Glutamatergic neuron (in vitro differentiated cells): ENCODE measurements around the gene GAB3. TPM values are rescaled to one million over a fixed set of nuclear protein-coding genes. Genes with fewer than 3 reads are reported as not detected.
"Not testable (repeated sequence)": the region's sequence is repeated elsewhere in the genome, so short reads cannot be mapped to it uniquely, and the experiment has no call there.

ENCODE experiments used
- DNase-seq: peaks from one replicate; pipeline ENCODE4 v3.0.0; 2022
- H3K27ac Mint-ChIP-seq: one replicate; pipeline ENCODE4 v1.8.0; 2020; ENCODE audit warnings: mild to moderate bottlenecking, mixed read lengths, inconsistent platforms; ENCODE audit not compliant: unreplicated experiment
- H3K27me3 Mint-ChIP-seq: one replicate; pipeline ENCODE4 v1.8.0; 2020; ENCODE audit warnings: mild to moderate bottlenecking, moderate library complexity, mixed read lengths, inconsistent platforms; ENCODE audit not compliant: unreplicated experiment
- H3K36me3 Mint-ChIP-seq: one replicate; pipeline ENCODE4 v1.8.0; 2020; ENCODE audit warnings: mild to moderate bottlenecking, mixed read lengths, inconsistent platforms; ENCODE audit not compliant: unreplicated experiment
- H3K4me1 Mint-ChIP-seq: one replicate; pipeline ENCODE4 v1.8.0; 2020; ENCODE audit warnings: mild to moderate bottlenecking, low read depth, mixed read lengths, inconsistent platforms; ENCODE audit not compliant: unreplicated experiment
- H3K4me3 Mint-ChIP-seq: one replicate; pipeline ENCODE4 v1.8.0; 2020; ENCODE audit warnings: mild to moderate bottlenecking, mixed read lengths, inconsistent platforms; ENCODE audit not compliant: unreplicated experiment
- H3K9me3 Mint-ChIP-seq: one replicate; pipeline ENCODE4 v1.8.0; 2020; ENCODE audit warnings: mild to moderate bottlenecking, moderate library complexity, mixed read lengths, inconsistent platforms; ENCODE audit not compliant: unreplicated experiment
- total RNA-seq: library from RNA; stranded (reverse); fragmentation: NEBNext Ultra II Directional; extraction: Animal tissue kit (Norgen Biotek cat#: 25700); gene quantifications from one replicate; pipeline ENCODE4 v1.2.1, GENCODE V29; 2021; ENCODE audit not compliant: unreplicated experiment
- TF ChIP-seq, protein P1 (sequence below): fragments of 200-600 bp; sonication (generic); IDR thresholded peaks from one replicate; pipeline ENCODE4 v1.5.0; 2021; ENCODE audit not compliant: partially characterized antibody, unreplicated experiment

GAB3 gene
- total RNA-seq, 1 donor from 2014 or later: 9.6 TPM

DNA sequence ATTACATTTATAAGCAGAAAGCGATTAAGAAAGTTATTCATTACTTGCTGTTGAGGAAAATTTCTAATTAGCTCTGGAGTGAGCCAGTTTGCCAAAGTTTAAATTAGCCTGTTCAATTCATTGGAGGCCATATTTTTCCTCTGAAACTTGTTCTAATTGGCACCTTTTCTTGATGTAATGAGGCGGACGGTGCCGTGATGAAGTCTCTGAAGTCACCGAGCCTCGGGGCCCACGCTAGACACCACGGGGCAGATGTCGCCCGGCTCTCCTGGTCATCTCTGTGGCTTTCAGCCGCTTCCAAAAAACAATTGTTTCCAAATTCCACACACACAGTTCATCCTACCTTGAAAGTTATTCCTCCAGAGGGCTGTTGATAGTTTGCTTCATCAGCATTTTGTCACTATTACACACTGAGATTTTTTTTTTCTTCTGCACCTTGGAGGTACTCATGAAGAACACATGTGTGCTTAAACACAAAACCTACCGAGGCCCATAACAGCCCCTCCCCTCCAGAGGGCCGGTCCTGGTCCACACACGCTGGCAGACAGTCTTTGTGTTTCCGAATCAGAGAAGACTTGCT is 93.6 kb downstream of the GAB3 start:
- H3K27ac Mint-ChIP-seq: no peak overlapping the region
- H3K4me1 Mint-ChIP-seq: no peaks in the 10 kb centered on the region
- peaks cover 3% of the 10 kb centered on the region for H3K9me3 Mint-ChIP-seq
- no peak overlapping the region for H3K4me3 Mint-ChIP-seq
- TF ChIP-seq, protein P1, sequence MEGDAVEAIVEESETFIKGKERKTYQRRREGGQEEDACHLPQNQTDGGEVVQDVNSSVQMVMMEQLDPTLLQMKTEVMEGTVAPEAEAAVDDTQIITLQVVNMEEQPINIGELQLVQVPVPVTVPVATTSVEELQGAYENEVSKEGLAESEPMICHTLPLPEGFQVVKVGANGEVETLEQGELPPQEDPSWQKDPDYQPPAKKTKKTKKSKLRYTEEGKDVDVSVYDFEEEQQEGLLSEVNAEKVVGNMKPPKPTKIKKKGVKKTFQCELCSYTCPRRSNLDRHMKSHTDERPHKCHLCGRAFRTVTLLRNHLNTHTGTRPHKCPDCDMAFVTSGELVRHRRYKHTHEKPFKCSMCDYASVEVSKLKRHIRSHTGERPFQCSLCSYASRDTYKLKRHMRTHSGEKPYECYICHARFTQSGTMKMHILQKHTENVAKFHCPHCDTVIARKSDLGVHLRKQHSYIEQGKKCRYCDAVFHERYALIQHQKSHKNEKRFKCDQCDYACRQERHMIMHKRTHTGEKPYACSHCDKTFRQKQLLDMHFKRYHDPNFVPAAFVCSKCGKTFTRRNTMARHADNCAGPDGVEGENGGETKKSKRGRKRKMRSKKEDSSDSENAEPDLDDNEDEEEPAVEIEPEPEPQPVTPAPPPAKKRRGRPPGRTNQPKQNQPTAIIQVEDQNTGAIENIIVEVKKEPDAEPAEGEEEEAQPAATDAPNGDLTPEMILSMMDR: no peak
- H3K36me3 Mint-ChIP-seq: peaks cover 5% of the 10 kb centered on the region
- DNase-seq: no peak
- peaks cover 2% of the 10 kb centered on the region for H3K27me3 Mint-ChIP-seq

DNA sequence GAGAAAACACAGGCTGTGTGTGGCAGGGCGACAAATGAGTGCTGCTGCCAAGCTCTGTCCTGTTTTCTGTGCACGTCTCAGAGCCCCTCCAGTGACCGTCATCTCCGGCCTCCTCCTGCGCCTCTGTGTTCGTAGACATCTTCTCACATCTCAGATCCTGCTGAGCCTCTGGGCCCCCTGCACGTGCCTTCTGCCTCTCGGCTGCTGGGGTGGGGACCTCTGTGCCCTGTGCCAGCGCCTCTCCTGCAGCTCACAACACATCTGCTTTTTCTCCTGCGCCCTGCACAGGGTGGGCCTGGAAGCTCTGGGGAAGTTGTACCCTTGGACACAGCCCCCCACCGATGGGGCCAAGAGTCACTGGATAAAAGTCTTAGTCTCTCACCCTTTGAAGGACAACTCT is 95.1 kb downstream of the GAB3 start:
- Mint-ChIP-seq H3K27ac (no peak overlapping the region), H3K4me1 (no peaks in the 10 kb centered on the region), H3K9me3 (no peaks in the 10 kb centered on the region)

DNA sequence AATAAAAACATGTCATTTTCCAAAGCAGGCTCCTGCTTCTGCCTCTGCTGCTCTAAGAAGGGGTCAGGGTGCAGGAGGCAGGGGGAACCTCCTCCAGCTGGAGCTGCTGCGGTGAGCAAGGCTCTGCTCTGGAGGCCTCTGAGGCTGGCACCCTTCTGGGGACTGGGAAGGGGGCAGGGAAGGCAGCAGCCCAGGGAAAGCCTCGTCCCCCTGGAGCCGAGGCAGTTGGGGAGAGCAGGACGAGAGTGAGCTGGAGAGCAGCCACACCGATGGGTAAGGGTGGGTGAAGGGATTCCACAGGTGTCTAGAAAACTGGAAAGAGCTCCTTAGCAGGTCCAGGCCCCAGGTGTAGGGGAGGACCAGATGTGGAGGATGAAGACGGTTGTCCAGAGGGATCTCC is 95.5 kb downstream of the GAB3 start:
- H3K4me3 Mint-ChIP-seq: no peak overlapping the region
- no peaks in the 10 kb centered on the region for H3K4me1 Mint-ChIP-seq
- H3K36me3 Mint-ChIP-seq: peaks cover 5% of the 10 kb centered on the region
- H3K9me3 Mint-ChIP-seq: no peaks in the 10 kb centered on the region
- H3K27ac Mint-ChIP-seq: no peak overlapping the region
- no peaks in the 10 kb centered on the region for H3K27me3 Mint-ChIP-seq
- DNase-seq: no peak
- TF ChIP-seq, protein P1: no peak

More for the DNA sequence above, 95.1 kb downstream of the GAB3 start:
- Mint-ChIP-seq H3K27me3 (no peaks in the 10 kb centered on the region), H3K4me3 (no peak overlapping the region), H3K36me3 (peaks cover 5% of the 10 kb centered on the region)
- no peak for DNase-seq
- TF ChIP-seq, protein P1: no peak

DNA sequence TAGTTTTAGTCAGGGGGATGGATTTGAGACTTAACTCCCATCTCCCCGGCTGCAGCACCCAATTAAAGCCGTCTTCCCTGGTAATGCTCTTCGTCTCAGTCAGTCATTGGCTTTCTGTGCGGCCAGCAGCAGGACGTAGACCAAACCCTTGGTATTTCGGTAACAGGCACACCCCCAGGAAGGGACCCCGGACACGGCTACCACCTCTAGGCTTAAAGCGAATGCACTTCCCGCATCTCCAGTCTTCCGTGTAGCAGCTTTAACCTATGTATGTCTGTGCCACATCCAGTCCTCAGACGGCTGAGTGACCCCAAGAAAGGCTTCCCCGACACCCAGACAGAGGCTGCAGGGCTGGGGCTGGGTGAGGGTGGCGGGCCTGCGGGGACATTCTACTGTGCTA is 96.0 kb downstream of the GAB3 start:
- no peak overlapping the region for H3K4me3 Mint-ChIP-seq
- H3K27me3 Mint-ChIP-seq: no peaks in the 10 kb centered on the region
- no peak overlapping the region for H3K27ac Mint-ChIP-seq
- DNase-seq: no peak
- TF ChIP-seq, protein P1: no peak
- H3K9me3 Mint-ChIP-seq: no peaks in the 10 kb centered on the region
- peaks cover 5% of the 10 kb centered on the region for H3K36me3 Mint-ChIP-seq
- H3K4me1 Mint-ChIP-seq: no peaks in the 10 kb centered on the region

DNA sequence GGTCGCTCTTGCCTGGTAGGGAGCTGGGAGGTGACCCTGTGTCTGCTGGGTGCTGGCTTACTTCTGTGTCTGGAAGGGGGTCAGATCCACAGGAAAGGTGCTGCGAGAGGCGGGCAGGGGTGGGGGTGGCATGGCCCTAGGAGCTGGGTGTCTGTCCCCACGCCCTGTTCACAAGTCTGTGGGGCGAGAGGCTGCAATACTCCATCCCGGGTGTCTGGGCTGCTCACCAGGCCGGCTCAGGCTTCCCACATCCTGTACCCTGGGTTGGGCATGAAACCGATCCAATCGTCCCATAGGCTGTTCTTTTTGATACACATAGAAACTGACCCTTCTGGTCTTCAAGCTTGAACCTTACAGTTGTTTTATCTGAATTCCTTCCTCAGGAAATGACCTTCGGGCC is 96.5 kb downstream of the GAB3 start:
- Mint-ChIP-seq H3K36me3 (peaks cover 5% of the 10 kb centered on the region), H3K4me3 (no peak overlapping the region), H3K4me1 (no peaks in the 10 kb centered on the region), H3K27ac (no peak overlapping the region), H3K9me3 (no peaks in the 10 kb centered on the region), H3K27me3 (no peaks in the 10 kb centered on the region)
- no peak for DNase-seq
- TF ChIP-seq, protein P1: no peak

DNA sequence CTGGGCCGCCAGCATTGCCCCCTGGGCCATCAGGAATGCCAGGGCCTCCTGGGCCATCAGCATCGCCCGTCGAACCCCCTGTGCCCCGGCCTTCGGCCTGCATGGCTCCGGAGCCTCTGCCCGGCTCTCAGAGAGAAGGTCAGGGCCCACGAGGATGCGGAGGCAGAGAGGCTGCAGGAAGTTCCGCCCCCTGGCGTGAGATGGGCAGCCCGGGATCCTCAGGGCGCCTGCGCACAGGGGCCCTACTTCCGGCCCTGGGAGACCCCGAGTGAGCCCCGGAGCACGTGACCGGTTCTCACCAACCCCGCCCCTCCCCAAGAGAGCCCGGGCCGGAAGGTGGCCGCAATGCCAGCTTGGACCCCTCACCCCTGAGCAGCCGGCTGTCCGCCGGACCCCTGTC is 97.5 kb downstream of the GAB3 start, which contains the start of gene CTAG2:
Gene CTAG2, minus strand, starts transcription at position 167 of the 400 bp plus-strand sequence. Its CDS starts 64 bp downstream, at position 103.
- not testable (repeated sequence) for H3K4me3 Mint-ChIP-seq, H3K36me3 Mint-ChIP-seq, H3K27me3 Mint-ChIP-seq, H3K9me3 Mint-ChIP-seq, H3K27ac Mint-ChIP-seq, DNase-seq, H3K4me1 Mint-ChIP-seq
